NOMO-1 (cell line): ENCODE results near the gene ZC3HAV1L.
"Not testable (repeated sequence)": the region's sequence is repeated elsewhere in the genome, so short reads cannot be mapped to it uniquely, and the experiment has no call there.

Experiments used
- DNase-seq, 2 experiments: peaks; one replicate each; lab custom pipeline; 2025; ENCODE audit not compliant: unreplicated experiment in 2 of 2; lab: John Stamatoyannopoulos, UW

Gene ZC3HAV1L

DNA sequence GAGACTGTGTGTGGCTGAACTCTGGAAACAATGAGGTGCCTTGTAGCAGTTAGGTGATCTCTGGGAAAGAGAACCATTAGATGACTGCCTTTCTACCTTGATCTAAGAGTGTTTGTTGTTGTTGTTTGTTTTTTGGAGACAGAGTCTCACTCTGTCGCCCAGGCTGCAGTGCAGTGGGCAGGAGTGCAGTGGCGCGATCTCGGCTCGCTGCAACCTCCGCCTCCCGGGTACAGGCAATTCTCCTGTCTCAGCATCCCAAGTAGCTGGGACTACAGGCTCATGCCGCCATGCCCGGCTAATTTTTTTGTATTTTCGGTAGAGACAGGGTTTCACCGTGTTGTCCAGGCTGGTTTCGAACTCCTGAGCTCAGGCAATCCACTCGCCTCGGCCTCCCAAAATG, 18.8 kb upstream of the ZC3HAV1L start:
- not testable (repeated sequence) for DNase-seq

DNA sequence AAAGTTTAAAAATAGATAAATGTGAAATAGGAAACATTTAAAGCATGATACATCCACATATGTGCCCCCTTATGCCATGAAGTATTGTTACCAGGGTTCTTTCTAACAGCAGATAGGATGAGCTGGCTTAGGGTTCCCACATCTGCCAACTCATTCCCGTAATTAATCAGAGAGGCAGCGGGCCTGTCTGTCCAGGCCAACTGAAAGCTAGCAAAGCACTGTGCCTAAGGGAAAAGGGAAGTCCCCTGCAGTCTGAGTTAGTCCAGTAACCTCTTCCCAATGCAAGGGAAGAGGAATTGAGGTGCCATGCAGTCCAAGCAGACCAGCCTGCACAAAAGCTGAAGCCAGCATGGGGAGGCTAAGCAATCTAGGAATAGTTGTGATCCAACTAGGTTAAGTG, 18.3 kb upstream of the ZC3HAV1L start:
- DNase-seq = no peak

DNA sequence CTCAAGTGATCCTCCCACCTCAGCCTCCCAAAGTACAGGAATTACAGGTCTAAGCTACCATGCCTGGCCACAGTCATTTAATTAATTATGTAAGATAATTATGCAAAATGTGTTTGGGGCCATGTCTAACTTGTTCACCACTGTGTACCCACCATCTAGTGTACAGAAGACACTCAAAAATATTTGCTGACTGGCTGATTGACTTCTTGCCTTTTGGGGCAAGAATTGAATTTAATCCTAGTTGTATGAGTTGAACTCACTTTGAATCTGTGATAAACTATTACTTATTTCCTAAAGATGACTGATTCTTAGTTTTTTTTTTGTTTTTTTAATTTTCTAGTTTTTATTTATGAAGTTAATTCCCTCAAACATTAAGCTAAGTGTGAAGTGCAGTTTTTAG, 15.8 kb upstream of the ZC3HAV1L start:
- DNase-seq = no peak

DNA sequence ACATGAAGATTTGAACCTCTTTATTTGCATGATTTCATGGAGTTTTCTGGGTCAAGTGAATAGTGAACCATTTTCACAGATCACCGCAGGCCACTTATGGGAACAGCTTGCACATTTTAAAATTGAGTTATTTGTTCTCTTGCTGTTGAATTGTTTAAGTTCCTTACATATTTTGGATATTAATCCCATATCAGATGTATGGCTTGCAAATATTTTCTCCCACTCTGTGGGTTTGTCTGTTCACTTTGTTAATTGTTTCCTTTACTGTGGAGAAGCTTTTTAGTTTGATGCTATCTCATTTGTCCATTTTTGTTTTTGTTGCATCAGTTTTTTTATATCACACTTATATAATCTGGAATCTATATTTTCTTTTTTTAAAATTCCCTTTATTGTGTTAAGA, 14.1 kb upstream of the ZC3HAV1L start:
- DNase-seq = no peak

DNA sequence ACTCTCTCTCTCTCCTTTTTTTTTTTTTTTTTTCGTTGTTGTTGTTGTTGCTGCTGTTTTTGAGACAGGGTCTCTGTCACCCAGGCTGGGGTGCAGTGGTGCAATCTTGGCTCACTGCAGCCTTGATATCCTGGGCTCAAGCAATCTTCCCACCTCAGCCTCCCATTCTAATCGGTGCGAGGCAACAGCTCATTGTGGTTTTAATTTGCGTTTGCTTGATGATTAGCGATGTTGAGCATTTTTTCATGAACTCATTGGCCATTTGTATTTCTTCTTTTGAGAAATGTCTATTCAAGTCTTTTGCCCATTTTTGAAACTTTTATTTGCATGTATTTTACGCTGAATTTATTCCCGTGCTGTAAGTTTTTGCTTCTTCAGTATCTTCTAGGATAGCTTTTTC, 13.3 kb upstream of the ZC3HAV1L start:
- no peak for DNase-seq

DNA sequence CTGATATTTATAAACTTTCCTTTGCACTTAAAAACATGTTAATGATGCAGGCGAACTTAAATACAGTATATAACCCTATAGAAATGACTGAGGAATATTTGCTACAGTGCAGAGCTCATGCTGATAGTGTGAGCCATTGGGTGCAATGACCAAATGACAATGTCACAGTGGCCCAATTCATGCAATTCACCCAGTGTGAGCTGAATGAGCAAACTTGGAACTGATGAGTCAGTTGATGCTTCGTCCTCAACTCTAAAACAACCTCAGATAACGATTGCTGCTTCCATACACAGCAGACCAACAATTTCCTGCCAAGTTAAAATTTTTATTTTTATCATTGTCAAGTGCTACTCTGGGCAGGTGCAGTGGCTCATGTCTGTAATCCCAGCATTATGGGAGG, 12.1 kb upstream of the ZC3HAV1L start:
- no peak for DNase-seq

DNA sequence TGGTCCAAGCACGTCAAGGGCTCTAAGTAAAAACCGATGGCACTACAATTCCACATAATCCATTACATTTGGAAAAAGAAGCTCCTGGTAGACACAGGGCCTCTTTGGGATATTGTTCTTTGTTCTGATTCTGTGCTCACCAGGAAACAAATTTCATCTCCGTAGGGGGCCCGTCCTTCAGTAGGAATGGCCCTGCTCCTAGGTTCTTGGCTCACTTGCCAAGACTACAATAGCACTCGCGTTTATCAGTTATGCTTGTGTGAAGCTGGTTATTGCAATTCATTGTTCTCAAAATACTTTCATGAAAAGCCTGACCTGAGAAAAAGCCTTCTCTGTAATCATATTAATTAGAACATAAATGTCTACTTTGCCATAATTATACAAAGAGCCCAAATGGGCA, 10.3 kb upstream of the ZC3HAV1L start:
- no peak for DNase-seq

DNA sequence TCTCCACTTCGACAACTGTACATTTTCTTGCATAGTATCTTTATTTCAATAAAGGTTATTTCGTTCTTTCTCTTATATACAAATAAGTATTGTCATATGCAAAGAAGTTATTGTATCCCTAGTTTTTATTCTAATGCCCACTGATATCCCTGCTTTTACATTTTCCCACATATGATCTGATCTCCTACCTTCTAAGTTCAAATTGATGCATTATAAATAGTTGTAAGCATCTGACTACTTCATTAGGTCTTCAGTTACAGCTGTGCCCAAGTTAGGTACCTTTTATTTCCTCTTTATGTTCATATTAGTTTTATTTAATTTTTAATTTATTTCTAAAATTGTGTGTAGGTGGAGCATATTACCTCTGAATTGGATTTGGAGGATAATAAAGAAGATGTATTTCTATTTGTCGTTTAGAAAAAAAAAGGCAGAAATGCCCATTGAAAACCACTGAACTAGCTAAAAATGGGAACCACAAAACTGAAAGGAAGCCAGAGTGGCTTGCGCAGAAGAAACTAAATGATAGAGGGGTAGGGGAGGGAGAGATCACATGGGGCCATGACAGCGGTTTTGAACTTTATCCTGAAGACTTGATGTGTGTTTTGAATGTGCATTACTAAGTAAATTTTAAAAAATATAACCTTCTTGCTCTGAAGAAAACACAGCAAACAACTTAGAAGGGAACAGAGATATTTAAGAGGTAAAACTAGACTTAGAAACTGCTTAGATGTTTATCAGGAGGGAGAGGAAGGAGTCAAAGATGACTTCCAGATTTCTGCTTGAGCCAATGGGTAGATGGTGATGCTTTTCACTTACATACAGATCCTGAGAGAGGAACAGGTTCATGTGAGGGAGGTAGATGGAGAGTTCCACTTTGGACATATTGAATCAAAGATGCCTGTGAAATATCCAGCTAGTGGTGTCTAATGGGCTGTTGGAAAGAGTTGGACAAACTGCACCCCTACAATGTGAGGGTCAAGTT, 9.3 kb upstream of the ZC3HAV1L start:
- peak; percentile 45 to 50 for DNase-seq

DNA sequence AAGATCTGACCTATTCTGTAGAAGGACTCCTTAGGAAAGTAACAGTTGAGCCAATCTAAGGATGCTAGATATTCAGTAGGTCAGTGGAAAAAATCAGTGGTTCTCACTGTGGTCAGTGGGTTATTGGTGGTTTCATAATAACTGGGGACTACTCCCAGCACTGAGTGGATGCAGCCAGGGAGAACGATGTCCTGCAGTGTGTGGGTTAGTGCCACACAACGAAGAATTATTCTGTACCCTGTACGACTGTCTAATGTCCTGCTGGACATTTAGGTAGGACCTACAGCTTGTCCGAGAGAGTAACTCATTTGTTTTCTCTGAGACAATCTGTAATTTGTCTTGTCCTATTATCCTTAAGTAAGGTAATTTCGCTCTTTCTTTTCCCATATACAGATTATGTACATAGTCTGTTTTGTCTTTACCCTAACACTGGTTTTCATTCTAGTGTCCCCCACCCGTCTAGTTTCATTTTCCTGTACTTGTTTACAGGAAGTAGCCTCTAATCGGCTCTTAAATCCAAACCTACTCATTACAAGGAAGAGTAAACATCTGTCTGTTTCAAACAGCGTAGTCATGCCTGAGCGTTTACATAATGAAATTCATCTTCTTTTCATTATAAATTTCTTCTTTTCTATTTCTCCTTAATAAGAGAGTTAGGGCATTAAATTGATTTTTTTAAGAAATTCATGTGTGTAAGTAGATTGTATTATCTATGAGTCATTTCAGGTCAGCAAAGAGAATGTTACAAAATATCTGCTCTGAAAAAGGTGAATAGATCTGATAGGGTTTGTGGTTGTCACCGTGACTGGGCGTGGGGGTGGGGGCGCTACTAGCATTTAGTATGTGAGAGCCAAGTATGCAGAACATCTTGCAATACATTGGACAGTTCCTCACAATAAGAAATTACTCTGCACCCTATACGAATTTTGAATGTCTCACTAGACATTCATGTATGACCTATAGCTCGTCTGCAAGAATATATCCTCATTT, 8.3 kb upstream of the ZC3HAV1L start:
- DNase-seq = no peak

DNA sequence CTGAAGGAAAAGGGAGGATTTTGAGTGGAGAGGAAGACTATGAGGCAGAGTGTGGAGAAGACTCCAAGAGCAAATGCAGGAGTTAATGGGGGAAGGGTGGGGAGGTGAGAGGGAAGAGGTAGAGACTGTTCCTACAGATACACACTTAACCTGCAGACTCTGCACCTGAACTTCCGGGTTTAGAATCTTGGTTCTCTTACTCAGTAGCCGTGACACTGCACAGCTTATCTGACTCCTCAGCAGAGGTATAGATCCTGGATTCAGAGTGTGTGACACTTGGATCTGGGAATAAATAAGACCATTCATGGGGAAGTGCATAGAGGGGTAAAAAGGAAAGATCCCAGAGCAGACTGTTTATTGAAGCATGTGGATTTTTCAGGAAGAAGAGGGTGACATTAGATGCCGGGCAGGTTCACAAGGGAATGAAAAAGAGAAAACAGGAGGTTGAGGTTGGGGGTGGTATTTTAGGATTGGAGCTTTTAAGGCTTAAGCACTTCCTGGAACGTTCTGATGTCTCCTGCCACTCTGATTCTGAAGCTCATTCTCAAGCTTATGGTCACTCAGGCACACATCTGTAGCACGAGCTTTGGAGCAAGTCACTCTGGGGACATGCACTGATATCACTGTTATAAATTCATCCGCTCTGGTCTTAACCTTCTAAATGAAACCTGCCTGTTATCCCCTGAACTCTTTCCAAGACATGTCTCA, 5.7 kb upstream of the ZC3HAV1L start:
- DNase-seq = no peak

DNA sequence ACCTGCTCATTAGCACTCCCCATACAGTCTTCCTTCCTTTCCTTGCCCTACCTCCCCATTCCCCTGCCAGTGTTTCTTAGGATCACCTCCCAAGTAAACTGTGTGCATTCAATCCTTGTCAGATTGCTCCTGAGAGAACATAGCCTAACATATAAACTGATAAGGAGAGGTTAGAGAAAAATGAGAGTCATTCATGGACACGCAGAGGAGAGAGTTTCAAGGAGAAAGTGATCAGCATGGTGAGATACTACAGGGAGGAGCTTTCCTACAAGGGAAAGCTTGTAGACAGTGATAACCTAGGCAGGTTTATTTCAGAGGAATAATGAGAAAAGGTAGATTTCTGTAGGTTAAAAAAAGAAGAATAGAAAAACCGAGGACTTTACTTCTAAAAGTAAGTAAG, 2.8 kb upstream of the ZC3HAV1L start:
- no peak for DNase-seq

DNA sequence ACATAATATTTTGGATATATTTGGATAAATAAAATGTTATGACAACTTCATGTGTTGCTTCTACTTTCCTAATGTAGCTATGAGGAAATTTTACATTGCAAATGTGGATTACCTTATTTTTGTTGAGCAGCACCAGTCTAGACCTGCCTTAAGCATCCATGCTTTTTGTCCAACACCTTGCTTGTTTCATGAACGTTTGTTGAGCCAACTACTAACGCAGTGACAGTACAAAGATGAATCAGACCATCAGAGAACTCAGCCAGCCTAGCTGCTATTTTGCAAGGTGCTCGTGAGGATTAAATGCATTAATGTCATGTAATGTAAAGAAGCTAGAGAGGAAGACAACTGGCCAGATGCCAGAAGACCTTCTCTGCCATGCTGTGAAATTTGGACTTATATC, 1.1 kb upstream of the ZC3HAV1L start:
- DNase-seq = no peak

DNA sequence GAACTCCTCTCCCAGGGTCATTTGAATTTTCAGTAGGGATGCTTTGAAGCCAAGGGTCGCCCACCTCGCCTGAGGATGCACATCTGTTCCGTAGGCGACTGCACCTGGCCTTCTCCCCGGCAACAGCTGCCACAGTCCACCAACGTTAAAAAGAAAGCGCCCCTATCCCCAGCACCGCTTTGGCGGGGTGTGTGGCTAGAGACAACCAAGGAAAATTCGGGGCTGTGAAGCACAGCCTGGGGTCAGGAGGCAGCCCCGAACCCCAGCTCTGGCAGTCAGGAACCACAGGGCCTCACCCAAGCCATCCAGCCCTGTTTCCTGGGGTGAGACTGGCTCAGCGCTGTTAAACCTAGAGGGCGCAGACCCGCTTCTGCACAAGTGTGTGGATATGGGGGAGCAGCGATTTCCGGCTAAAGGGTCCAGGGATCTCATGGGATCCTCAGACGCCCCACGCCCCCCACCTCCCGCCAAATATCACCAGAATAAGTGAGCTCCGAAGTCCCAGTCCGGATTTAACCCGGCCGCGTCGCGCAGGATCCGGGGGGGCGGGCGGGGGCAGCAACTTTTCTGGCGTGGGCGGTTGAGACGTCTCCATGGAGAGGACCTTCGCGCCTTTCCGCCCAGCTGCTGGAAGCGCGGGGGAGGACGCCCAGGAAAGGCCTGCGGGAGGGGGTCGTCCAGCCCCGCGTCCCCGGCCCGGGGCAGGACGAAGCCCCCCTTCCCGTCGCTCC, 822 bp downstream of the ZC3HAV1L start:
- peak in 1 of 2 experiments; percentile 13 for DNase-seq

DNA sequence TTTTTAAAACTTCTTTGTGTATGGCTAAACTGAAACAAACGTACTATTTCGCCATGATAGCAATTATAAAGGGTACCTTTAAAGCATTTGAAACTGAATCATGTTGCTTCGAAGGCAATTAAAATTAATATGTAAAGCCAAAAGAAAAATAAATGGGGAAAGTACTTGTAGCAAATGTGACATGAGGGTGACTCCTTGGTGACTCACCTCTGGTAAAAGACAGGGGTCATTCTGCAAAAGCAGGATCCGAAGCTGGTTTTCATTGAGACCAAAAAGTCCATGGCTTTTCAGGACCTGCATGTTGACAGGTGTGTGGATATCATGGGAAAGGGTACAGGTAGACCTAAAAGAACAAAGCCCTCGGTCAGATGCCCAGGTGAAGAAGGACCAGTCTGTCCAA, 1.5 kb downstream of the ZC3HAV1L start:
- DNase-seq = no peak

DNA sequence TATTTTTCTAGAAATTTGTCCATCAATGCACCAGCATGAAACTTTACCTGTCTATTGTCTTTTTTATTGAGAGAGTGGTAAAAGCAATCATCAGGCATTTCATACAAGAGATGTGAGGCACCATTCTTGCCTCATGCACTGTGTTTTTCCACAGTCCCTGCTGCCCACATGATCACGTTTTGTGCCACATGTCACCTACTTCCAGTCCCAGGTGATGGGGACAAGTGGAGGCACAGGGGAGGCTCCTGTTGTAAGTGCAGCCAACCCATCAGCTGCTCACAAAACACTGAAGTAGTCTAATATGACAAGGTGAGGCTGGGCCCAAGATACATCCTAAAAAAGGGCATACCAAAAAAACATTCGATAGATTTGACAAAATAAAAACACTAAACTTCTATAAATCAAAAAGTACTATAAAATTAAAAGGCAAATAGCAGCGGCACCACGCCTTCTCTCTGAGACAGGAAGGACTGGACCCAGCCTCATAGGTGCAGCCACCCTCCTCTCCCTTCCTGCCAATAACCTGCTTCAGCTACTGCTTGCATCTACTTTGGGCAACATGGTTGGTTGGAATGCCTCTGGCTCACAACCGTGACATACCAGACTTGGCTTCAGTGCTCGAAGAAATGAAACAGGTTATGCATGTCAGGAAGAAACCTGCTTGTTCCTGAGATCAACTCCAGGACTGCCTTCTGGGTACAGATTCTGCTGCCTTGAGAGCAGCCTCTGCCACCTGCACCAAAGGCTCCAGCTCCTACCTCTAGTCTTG, 2.3 kb downstream of the ZC3HAV1L start:
- no peak for DNase-seq

DNA sequence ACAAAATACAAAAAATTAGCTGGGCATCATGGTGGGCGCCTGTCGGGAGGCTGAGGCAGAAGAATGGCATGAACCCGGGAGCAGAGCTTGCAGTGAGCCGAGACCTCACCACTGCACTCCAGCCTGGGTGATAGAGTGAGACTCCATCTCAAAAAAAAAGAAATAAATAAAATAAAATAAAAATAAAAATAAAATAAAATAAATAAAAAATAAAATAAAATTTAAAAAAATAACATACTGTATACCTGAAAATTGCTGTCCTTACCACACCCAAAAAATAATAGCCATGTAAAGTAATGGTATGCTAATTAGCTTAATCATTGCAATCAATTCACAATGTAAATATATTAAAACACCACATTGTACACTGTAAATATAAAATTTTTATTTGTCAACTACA, 3.4 kb downstream of the ZC3HAV1L start:
- DNase-seq = no peak

DNA sequence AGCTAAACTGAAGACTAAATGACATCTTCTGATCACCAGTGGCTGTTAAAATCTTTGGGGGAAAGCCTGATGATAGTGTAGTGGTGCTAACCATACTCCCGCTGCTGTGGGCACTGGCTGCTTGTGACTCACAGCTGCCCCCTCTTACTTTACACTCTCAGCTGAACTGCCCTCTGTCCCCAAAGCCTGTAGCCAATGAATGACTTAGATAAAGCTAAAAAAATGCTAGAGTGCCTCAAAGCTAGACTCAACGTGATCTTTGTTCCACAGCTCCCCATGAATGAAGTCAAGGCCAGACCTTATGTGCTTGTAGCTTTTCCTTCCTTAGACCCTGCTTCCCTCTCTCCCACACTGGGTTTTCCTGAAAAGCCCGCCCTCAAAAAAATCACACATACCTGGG, 6.5 kb downstream of the ZC3HAV1L start:
- DNase-seq = no peak

DNA sequence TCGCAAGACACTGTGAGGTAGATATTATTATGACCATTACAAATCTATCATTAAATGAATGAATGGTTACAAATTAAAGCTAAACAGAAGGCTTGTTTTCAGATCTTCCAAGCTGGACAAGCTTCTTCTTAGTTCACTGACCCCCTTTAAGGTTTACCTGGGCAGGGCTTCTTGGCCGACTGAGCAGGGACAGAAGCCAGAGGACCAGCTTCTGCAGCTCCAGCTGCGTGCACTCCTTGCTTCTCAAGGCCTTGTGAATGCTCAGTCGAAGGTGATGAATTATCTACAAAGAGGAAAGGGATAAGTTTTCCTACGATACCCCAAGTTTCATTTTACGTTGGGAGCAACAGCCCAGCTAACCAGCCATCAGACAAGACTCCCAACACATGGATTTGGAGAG, 9.3 kb downstream of the ZC3HAV1L start:
- no peak for DNase-seq

DNA sequence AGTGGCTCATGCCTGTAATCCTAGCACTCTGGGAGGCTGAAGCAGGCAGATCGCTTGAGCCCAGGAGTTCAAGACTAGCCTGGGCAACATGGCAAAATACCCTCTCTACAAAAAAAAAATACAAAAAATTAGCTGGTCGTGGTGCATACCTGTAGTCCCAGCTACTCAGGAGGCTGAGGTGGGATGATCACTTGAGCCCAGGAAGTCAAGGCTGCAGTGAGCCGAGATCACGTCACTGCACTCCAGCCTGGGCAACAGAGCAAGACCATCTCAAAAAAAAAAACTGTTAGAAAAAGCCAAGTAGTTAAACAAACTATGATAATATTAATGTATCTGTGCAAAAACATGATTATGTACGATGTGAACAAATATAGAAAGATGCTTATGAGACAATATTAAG, 10.0 kb downstream of the ZC3HAV1L start:
- not testable (repeated sequence) for DNase-seq
